Effector CD8-positive, alpha-beta T cell (primary cell): ENCODE results near the gene LEMD1.
"Not testable (repeated sequence)": the region's sequence is repeated elsewhere in the genome, so short reads cannot be mapped to it uniquely, and the experiment has no call there.

Experiments used
- DNase-seq: peaks from one replicate; lab custom pipeline; 2025; lab: John Stamatoyannopoulos, UW

Gene LEMD1

DNA sequence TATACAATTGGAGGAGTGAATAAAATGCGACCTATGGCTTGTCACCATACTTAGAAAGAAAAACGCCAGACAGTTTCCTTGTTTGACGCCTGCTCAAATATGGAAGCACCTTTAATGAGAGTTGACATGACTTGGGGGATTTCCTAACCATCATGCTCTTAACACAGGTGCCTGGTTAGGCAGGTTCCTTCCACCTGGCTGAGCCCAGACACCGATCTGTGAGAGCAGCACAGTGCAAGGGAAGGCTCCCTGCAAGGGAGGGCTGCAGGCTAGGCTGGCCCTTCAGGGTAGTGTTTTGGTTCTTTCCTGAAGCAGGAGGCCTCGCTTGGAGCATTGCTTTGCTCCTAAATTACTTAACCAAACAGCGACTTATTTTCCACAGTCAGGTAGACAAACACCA lies 40.6 kb downstream of the LEMD1 start:
- DNase-seq: no peak

DNA sequence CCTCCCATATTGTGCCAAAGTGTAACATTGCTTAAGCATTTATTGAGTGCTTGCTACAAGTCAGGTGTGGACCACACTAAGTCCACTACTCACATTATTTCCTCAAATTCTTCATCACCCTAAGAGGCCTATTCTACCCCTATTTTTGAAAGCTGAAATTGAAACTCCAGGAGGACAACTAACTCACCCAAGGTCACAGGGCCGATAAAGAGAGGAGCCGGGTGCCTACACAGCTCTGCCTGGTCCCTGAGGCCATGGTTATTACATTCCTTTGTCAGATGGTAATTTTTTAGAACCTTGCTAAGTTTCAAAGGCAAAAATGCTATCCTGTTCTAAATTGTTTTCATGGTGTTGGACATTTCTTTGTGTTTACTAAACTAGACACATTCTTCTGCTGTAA lies 41.0 kb downstream of the LEMD1 start:
- DNase-seq: no peak

DNA sequence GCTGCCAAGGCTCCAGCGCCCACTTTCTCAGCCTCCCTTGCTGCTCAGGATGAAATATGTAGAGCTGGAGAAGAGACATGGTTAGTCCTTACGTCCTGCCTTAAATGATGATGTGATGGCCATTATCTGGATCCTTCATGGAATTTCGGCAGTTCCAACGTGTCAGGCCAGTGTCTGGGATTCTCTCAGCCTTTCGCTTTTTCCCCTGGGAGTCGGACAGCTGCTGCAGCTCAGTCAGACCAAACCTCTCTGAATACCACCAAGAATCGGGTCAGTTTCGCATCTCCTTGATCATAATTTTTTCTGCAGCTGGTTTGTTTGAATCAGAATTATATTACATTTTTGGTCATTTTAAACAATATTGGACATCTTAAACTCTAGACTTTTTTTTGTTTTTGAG lies 42.8 kb downstream of the LEMD1 start:
- no peak for DNase-seq

DNA sequence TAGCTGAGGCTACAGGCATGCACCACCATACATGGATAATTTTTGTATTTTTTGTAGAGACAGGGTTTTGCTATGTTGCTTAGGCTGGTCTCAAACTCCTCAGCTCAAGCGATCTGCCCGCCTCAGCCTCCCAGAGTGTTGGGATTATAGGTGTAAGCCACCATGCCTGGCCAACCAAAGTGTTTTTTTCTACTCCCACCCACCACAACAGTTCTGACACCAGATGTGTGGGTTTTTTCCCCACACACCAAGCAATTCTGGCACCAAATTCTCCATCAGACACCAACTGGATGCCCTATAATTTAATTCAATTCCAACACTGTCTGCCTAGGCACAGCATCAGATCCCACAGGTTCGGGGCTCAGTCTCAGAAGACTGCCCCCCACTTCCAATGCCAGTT lies 44.5 kb downstream of the LEMD1 start:
- DNase-seq: no peak

DNA sequence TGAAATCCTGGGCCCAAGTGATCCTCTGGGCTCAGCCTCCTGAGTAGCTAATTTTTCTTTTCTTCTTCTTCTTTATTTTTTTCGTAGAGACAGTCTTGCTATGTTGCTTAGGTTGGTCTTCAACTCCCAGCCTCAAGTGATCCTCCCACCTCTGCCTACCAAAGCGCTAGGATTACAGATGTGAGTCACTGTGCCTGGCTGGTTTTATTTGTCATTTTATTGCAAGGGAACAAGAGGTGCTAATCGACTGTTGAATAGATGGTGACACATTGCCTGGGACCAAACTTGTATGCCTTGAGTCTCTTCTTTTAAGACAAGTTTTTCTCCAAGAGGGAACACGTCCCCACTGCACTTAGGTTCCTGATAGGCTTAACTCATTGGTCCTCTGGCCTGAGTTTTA lies 45.1 kb downstream of the LEMD1 start:
- DNase-seq: no peak

DNA sequence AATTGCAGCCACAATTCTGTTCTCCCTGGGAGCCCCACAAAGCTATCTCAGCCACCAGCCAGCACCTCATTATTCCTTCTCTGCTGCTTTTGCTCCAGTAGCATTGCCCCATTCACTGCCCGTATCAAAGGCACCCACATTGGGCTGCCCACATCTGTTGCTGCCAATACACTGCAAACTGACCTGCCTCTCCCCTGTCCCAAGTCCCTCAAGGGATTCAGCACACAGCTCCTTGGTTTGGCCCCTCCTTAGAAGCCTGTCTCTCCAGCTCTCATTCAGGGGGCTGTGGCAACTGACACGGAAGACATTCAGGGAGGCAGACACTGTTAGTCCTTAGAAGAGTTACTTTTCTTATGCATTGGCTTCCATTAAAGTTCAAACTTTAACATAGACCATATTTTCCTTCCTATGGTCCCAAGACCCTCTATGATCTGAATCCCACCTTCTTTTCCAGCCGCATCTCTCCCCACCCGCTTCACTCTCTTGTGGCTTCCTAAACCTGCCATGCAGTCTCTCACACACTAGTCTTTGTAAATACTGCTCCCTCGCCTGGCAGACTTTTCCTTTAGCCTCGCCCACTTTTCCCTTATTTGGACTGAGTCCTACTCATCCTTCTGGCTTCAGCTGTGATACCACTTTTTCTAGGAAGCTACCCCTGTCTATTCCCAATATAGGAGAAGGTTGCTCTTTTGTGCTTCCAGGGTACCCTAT lies 45.9 kb downstream of the LEMD1 start:
- no peak for DNase-seq

DNA sequence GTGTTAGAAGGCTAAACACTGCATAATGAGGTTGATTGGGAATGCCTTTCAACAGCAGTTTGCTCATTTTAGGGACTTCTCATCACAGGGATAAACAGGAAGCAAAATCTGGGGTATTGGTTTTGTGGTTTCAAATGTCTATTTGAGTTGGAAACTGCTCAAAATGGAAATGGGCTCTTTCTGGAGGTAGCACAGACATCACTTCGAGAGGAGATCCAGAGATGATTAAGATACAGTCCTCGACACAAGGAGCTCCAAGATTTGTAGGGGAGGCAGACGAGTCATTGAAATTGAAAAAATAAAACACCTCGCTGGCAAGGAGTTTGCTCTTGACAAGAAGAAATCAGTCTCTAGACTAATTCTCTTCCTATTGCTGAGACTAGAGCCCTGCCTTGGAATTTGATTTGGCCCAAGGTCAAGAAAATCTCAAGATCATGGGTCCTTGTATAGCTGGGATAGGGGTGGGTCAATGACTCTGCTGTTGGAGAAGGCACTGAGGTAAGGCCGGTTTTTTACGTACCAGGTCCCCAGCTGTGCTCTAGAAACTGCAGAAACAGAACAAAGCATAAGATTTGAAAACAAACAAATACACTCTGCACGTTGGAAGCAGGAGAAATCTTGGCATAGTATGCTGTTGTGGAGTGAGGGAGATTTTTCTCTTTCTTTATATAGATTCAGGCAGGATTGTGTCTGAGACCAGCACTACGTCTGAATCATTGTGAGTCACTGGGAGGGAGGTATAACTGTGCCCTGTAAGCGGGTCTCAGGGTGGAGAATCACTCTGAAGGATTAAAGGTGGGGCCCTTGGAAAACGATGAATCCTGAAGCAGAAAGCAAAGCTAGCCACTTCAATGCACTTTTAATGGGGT lies 47.4 kb downstream of the LEMD1 start:
- DNase-seq: no peak

DNA sequence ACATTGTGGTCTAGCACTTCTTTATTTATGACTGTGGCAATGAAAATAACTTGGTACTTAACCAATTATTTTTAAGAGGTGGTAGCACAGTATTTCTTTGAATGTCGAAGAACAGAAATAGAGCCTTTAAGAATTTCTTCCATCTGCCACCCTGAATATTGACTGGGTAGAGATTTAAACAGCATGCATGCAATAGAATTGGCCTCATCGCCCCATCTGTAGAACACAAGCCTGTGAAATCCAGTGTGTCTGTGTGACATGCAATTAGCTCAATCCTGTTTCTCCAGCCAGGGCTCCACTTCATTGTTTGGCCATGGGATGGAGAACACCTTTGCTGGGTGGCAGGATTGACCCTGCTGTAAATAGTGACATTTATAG lies 48.1 kb downstream of the LEMD1 start:
- DNase-seq: no peak

DNA sequence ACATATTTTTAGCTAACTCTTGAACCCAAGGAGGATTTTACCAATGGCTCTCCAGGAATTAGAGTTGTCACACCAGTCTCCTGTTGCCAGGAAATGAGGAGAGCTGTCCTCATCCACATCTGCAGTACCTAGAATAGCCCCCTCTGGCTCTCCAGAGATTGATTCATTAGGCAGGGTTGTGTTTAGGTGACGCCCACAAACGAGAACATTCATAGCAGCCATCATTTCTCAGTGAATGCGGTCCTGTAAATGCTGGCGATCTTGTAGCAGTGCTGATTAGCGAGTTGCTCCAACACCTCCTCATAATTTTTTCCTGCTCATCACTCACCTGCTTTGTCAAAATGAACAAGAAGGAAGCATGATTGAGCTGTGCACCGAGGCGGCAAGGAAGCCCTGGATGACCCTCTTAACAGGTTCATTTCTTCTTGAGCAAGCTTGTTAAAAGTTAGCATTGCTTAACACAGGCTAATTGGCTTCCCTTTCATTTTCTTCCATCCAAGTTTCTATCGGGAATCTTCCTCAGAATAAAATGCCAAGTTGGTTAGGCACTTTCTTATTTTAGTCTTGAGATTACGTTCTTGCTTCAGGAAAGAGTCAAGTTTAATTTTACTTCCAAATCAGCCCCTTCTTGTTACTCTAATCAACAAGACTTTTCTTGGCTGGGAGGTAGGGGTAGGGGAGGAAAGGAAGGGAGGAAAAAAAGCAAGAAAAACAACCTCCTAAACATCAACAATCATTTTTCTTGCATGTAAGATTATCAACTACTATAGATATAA lies 48.6 kb downstream of the LEMD1 start:
- no peak for DNase-seq

DNA sequence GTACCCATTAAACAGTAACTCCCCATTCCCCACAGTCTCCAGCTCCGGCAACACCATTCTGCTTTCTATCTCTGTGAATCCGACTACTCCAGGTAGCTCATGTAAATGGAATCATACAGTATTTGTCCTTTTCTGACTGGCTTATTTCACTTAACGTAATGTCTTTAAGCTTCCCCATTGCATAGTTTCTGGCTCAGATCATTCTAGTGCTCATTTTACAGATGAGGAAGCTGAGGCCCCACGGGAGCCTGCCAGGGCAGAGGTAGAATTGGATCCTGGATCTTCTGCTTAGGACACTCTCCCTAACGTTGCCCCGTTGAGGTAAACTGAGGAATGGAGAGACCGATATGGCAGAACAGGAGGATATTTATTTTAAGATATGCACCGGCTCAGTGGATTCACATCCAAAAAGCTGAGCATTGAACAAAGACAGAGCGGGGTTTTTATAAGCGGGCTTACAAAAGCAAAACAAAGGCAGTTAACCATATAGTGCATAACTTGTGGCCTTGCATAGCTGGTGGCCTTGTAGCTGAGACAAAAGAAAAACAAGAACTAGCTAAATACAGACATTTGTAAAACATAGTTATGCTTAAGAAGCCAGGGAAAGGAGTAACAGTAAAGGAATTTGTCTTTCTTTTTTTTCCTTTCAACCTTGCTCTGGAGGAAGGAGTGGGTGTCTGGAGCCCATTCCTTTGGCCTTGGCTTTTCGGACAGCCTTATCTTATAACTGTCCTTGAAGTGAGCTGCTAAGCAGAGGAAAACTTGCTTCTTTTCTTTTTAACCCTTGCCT lies 49.8 kb downstream of the LEMD1 start:
- no peak for DNase-seq

DNA sequence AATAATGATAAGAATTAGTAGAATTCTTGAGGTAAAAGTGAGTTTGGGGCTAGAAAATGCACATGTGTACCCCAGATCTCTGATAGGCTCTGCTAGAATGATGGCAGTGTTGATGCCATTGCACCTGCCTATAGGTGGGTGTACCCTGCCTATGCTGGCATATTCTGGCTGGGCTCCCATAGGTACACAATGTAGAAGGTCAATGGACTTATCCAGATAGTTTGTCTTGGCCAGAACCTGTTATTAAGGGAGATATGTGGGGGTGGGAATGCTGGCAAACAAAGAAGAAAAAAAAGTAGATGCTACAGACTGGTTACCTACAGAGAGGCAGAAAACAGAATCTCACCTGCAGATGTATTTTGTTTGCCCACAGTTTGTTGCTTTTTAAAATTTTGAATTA lies 51.1 kb downstream of the LEMD1 start:
- DNase-seq: no peak

DNA sequence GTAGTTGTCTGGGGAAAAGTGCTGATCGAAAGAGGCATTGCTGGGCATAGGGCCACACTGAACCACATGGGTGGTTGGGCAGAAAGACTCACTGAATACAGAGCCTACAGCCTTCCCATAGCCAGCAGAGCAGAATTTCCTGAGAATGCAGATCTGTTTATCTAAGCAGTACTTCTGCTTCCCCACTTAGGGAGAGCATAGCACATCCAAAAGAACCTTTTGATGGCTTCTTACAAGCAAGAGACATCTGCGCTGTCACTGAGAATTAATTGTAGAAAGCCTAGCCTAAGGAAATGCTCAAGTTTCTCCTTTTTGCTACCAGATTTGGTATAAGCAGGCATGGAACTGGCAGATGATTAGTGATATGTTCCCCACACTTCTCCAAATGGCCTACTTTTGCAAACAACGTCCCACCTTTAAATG lies 52.1 kb downstream of the LEMD1 start:
- no peak for DNase-seq

DNA sequence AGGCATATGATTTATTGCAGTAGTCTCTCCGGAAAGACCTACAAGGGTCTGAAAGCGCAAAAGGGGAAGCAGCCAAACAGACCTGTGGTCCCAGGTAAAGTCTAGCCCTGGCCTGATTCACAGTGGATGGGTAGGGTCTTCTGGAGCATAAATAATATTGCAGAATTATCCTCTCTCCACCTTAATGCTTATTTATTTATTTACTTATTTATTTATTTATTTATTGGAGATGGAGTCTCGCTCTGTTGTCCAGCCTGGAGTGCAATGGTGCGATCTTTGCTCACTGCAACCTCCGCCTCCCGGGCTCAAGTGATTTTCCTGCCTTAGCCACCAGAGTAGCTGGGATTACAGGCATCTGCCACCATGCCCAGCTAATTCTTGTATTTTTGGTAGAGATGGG lies 53.4 kb downstream of the LEMD1 start:
- DNase-seq: no peak

DNA sequence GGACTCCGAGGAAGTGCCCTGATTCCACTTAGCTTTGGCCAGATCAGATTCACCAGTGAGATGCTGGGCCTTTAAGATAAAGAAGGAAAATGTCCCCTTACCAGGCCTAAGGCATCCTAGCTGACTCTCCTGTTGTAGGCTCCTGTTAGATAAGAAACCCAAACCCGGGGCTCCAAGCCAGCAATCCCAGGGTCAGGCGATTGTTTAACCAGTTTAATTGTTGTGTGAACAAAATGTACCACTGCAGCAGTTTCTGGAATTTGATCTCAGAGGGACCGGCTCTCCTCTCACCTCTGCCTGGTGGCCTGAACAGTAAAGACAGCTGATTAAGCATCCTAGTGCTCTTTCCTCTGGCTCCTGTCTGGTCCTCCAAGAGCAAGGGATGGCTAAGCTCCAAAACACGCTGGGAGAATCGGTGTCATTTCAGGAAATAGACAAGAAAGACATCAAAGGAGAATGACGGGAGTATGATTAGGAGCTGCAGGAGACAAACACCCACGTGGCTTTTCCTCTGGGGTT lies 55.9 kb downstream of the LEMD1 start:
- DNase-seq: no peak

DNA sequence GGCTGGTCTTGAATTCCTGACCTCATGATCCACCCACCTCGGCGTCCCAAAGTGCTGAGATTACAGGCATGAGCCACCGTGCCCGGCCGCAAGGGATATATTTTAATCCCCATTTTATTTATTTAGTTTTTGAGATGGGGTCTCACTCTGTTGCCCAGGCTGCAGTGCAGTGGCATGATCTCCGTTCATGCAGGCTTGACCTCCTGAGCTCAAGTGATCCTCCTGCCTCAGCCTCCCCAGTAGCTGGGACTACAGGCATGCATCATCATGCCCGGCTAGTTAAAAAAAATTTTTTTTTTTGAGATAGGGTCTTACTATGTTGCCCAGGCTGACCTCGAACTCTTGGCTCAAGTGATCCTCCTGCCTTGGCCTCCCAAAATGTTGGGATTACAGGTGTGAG lies 56.8 kb downstream of the LEMD1 start:
- not testable (repeated sequence) for DNase-seq

DNA sequence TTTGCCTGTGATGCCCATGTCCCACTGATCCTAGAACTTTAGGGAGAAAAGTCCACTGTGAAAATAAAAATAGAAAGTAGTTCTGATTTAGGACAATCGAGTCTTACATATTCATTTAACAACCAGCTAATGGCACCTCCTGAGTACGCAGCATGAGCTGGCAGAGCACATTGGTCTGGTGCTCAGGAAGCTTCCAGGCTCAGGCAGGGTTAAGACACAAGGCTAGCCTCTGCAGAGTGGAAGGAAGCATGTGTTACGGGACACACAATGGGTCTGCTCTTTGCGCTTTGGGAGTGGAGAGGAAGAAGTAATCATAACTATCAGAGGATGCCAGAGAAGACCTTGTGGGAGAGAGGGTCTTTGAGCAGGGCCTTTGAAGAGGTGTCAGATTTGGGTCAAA lies 61.0 kb downstream of the LEMD1 start:
- no peak for DNase-seq

DNA sequence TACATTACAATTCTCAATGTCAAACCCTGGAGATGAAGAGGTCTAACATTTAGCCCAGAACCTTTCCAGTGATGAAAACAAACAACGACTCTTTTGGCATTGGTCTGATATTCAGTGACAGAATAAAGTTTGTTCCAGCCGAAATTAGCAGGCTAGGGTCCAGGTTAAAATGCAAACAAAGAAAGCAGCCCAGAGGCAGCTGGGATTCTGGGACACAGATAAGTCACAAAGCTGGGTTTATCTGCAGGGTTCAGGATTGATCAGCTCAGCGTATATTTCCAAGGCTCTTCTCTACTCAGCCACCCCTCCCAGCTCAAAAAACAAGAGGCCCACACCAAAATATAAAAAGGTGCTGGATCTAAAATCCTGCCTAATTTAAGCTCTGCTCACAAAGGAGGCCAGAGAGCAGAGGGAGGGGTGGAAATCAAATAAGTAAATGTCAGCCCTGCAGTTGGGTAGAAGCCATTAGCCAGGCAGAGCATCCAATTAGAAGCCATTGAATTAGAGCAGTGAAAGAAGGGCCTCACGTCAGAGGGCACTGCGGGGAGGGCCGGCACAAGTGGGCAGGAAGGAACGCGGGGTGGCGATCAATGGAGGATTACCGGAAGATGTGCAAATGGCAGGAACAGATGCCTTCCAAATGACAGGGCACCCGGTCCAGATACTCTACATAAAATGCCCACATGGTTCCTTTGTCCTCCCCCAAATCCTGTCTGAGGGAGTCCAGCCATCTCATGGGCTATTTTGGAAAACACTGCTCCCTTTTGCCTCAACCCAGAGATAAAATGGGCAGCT lies 61.9 kb downstream of the LEMD1 start:
- no peak for DNase-seq

DNA sequence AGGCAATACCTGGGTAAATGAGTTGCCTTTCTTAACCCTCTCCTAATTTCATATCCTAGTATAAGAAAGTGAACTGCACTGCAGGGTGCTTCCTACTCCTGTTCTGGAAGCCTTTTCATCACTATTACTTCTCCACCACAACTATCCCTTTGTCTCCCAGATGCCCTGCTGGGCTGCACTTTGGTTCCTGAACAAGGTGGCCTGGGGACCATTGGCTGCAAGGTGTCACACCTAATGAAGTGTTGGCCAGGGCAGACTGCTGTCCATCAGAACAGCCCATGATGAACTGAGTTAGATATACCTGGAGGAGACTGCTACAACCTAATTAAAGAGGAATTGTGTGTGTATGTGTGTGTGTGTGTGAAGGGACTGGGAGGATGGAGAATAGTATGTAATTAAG lies 63.3 kb downstream of the LEMD1 start:
- no peak for DNase-seq

DNA sequence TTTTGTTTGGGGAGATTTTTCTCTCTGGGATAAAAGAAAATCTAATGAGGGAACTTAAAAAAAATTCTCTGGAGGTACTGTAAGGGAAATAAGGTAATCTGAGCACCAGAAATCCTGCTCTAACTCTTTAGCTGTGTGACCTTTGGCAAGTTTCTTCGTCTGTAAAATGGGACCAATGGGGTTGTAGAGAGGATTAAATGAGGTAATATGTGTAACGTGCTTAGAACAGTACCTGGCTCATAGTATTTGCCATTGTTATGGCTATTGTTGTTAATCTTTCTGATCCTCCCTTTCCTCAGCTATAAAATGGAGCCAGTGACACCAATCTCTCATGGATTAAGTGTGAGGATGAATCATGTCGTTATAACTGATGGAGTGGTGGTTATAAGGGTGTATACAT lies 64.3 kb downstream of the LEMD1 start:
- no peak for DNase-seq

DNA sequence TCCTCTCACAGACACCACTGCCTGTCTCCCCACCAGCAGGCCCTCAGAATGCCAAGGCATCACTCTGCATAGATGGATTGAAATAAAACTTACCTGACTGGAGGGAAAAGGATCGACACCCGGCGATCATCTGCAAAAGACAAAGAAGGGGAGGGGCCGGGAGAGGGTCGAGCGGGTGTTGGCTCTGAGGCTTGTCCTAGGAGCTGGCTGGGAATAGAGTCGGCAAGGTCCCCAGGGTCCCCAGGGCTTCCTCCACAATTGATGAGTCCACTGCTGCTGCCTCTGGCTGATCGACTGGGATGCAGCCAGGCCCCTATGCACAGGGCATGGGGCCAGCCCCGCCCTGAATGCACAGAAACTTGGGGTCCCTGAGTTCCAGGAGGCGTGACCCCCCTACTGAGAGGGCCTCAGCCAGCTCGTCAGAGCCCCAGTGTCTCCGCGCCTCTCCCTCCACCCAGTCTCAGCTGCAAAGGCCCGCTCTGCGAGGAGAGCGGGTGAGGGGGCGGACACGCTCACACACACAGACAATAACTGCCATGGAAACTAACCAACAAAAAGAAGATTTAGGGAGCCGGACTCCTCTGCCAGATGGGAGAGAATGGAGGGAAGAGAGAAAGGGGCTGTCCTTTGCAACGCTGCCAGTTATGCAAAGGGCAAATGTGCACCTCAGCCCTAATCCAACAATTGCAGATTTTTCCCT lies 65.3 kb downstream of the LEMD1 start, which contains the start of gene KLHDC8A:
Gene KLHDC8A (minus strand): TSS at position 483 of the 700 bp plus-strand sequence. CDS start 13,318 bp downstream, outside the sequence.
- DNase-seq: no peak
